ENCODE data around the gene FUOM.

DNA sequence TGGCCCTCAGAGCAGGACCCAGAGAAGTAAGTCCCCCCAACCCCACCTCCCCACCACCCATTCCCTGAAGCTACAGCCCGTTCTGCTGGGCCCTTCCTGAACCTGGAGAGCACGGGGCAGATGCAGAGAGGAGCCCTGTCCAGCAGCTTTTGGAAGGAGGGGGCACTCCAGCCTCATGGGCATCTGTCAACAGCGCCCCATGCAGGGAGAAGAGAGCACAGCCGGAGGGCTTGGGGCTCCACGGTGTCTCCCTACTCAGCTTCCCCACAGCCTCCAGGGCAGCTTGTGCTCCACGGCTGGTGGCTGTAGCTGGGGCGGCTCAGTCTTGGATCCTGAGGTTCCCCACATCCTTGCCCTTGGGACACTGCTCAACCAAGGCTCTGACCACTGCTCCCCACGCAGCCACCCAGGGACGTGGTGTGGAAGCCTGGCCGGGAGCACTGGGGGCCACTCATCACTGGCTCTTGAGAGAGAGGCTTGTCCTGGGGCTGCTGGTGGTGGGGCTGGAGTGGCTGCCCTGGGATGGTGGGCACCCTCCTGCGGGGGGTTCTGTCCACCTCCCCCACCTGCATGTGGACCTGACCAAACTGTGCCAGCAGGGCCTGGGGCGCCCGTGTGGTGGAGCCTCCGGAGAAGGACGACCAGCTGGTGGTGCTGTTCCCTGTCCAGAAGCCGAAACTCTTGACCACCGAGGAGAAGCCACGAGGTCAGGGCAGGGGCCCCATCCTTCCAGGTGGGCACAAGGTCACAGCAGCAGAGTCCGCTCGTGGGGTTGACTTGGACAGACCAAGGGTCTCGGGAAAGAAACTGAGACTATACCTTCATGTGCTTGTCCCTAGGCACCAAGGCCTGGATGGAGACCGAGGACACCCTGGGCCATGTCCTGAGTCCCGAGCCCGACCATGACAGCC lies 6.2 kb downstream of the FUOM start:
- TF ChIP-seq, protein P1, sequence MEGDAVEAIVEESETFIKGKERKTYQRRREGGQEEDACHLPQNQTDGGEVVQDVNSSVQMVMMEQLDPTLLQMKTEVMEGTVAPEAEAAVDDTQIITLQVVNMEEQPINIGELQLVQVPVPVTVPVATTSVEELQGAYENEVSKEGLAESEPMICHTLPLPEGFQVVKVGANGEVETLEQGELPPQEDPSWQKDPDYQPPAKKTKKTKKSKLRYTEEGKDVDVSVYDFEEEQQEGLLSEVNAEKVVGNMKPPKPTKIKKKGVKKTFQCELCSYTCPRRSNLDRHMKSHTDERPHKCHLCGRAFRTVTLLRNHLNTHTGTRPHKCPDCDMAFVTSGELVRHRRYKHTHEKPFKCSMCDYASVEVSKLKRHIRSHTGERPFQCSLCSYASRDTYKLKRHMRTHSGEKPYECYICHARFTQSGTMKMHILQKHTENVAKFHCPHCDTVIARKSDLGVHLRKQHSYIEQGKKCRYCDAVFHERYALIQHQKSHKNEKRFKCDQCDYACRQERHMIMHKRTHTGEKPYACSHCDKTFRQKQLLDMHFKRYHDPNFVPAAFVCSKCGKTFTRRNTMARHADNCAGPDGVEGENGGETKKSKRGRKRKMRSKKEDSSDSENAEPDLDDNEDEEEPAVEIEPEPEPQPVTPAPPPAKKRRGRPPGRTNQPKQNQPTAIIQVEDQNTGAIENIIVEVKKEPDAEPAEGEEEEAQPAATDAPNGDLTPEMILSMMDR (conservative IDR thresholded peaks at IDR 0.05; ENCODE audit: low read length) = no peak
- TF ChIP-seq EZH2phosphoT487 (IDR thresholded peaks at IDR 0.05; ENCODE audit: borderline replicate concordance, low read depth, low read length) = no peak

Measured in OCI-LY7 (cell line).